WTC11 (cell line): ENCODE measurements around the gene CMKLR1.

Source experiments
- CREB1 ChIP-seq: sonication (generic); formaldehyde crosslinking; IDR thresholded peaks from 2 replicates; pipeline ENCODE4 v1.8.0; 2023; ENCODE audit warnings: mild to moderate bottlenecking, missing genetic modification reagents
- NFE2L1 ChIP-seq: sonication (generic); formaldehyde crosslinking; IDR thresholded peaks from 2 replicates; pipeline ENCODE4 v1.8.1; 2023; ENCODE audit warnings: missing genetic modification reagents
- TEAD1 ChIP-seq: sonication (generic); formaldehyde crosslinking; IDR thresholded peaks from 2 replicates; pipeline ENCODE4 v1.8.0; 2022; ENCODE audit warnings: mild to moderate bottlenecking, missing genetic modification reagents
- TEAD4 ChIP-seq: sonication (generic); formaldehyde crosslinking; IDR thresholded peaks from 2 replicates; pipeline ENCODE4 v1.8.0; 2022; ENCODE audit warnings: mild to moderate bottlenecking, missing genetic modification reagents
- ZBTB21 ChIP-seq: sonication (generic); formaldehyde crosslinking; IDR thresholded peaks from 2 replicates; pipeline ENCODE4 v1.8.1; 2023; ENCODE audit warnings: mild to moderate bottlenecking, missing genetic modification reagents, borderline replicate concordance
- ZNF138 ChIP-seq: sonication (generic); formaldehyde crosslinking; conservative IDR thresholded peaks from 2 replicates; pipeline ENCODE4 v1.8.1; 2022; ENCODE audit warnings: mild to moderate bottlenecking, moderate library complexity, missing genetic modification reagents
- TF ChIP-seq, protein P1 (sequence below): sonication (generic); formaldehyde crosslinking; IDR thresholded peaks from 2 replicates; pipeline ENCODE4 v1.8.0; 2022; ENCODE audit warnings: mild to moderate bottlenecking, missing genetic modification reagents
- TF ChIP-seq, protein P2 (sequence below): fragments of 200-600 bp; IDR thresholded peaks from 2 replicates; pipeline ENCODE4 v1.8.0; 2022; ENCODE audit warnings: antibody characterized with exemption
- TF ChIP-seq, protein P3 (sequence below): sonication (generic); formaldehyde crosslinking; IDR thresholded peaks from 2 replicates; pipeline ENCODE4 v1.8.1; 2022; ENCODE audit warnings: low read depth, missing genetic modification reagents, borderline replicate concordance
- TF ChIP-seq, protein P4 (sequence below): sonication (generic); formaldehyde crosslinking; IDR thresholded peaks from 2 replicates; pipeline ENCODE4 v1.8.0; 2023; ENCODE audit warnings: missing genetic modification reagents

DNA sequence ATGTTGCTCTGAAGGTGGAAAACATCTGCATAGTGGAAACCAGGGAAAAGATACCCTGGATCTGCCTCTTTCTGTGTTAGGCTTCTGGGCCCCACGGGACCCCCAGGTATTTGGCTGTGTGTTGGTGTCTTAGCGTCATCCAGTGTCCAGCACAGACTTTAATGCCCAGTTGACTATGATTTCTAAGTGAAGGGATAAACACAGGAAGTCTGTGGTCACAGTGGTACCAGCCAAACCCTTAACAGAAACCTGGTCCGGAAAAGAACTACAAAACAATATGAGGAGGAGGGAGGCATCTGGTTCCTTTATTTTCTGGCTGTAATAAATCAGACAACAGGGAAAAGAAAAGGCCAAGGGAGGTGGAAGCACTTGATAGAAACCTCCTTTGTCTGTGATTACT, 56.4 kb downstream of the CMKLR1 start:
- TF ChIP-seq TEAD4 (no peak), ZNF138 (CRISPR knock-in tag) (no peak), TEAD1 (no peak), CREB1 (CRISPR knock-in tag) (no peak), ZBTB21 (CRISPR knock-in tag) (no peak), NFE2L1 (CRISPR knock-in tag) (no peak)
- TF ChIP-seq, protein P1, sequence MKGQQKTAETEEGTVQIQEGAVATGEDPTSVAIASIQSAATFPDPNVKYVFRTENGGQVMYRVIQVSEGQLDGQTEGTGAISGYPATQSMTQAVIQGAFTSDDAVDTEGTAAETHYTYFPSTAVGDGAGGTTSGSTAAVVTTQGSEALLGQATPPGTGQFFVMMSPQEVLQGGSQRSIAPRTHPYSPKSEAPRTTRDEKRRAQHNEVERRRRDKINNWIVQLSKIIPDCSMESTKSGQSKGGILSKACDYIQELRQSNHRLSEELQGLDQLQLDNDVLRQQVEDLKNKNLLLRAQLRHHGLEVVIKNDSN (CRISPR knock-in tag), result no peak
- TF ChIP-seq, protein P2, sequence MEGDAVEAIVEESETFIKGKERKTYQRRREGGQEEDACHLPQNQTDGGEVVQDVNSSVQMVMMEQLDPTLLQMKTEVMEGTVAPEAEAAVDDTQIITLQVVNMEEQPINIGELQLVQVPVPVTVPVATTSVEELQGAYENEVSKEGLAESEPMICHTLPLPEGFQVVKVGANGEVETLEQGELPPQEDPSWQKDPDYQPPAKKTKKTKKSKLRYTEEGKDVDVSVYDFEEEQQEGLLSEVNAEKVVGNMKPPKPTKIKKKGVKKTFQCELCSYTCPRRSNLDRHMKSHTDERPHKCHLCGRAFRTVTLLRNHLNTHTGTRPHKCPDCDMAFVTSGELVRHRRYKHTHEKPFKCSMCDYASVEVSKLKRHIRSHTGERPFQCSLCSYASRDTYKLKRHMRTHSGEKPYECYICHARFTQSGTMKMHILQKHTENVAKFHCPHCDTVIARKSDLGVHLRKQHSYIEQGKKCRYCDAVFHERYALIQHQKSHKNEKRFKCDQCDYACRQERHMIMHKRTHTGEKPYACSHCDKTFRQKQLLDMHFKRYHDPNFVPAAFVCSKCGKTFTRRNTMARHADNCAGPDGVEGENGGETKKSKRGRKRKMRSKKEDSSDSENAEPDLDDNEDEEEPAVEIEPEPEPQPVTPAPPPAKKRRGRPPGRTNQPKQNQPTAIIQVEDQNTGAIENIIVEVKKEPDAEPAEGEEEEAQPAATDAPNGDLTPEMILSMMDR, result no peak
- TF ChIP-seq, protein P3, sequence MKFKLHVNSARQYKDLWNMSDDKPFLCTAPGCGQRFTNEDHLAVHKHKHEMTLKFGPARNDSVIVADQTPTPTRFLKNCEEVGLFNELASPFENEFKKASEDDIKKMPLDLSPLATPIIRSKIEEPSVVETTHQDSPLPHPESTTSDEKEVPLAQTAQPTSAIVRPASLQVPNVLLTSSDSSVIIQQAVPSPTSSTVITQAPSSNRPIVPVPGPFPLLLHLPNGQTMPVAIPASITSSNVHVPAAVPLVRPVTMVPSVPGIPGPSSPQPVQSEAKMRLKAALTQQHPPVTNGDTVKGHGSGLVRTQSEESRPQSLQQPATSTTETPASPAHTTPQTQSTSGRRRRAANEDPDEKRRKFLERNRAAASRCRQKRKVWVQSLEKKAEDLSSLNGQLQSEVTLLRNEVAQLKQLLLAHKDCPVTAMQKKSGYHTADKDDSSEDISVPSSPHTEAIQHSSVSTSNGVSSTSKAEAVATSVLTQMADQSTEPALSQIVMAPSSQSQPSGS (CRISPR knock-in tag), result no peak
- TF ChIP-seq, protein P4, sequence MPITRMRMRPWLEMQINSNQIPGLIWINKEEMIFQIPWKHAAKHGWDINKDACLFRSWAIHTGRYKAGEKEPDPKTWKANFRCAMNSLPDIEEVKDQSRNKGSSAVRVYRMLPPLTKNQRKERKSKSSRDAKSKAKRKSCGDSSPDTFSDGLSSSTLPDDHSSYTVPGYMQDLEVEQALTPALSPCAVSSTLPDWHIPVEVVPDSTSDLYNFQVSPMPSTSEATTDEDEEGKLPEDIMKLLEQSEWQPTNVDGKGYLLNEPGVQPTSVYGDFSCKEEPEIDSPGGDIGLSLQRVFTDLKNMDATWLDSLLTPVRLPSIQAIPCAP (CRISPR knock-in tag), result no peak
